Thyroid gland (tissue), 4 donors: ENCODE data around the gene ZNF71.

ENCODE experiments used
- CTCF ChIP-seq, 6 experiments: fragments of 200-600 bp in 3 of 6; fragments of 450-650 bp in 3 of 6; sonication (generic) in 3 of 6; IDR thresholded peaks; one replicate each; pipeline ENCODE4 v1.5.1; 2016 to 2019; ENCODE audit warnings: antibody characterized with exemption in 6 of 6, mild to moderate bottlenecking in 2 of 6, inconsistent platforms in 1 of 6, moderate library complexity in 1 of 6
- POLR2A ChIP-seq, 2 donors: fragments of 450-650 bp; IDR thresholded peaks; one replicate each; pipeline ENCODE4 v1.6.1; 2017; ENCODE audit warnings: antibody characterized with exemption in 2 of 2, mild to moderate bottlenecking in 2 of 2, moderate library complexity in 1 of 2

DNA sequence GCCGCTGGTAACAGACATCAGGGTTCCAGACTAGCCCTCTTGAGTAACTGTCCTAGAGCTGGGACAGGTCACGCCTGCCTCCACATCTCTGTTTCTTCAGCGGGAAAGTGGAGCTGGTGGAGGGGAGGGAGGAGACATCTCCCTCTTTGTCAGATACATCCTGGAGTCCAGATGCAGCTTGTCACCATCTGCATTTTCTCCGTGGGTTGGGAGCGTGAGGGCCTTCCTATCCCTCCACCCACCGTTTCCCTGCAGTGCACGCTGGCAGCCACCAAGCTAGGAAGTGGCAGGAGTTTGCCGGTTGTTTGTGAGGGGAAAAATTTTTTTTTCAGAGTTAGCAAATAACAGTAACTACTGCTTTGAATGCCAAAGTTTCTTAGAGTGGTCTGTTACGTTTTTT, 27.9 kb downstream of the ZNF71 start:
- TF ChIP-seq CTCF (IDR thresholded peaks at IDR 0.05) (no peak), POLR2A (IDR thresholded peaks at IDR 0.05) (no peak)
